GM12865 (cell line): ENCODE measurements around the gene SOX8.

ENCODE experiments used
- DNase-seq: peaks from one replicate; pipeline ENCODE4 v3.0.0; 2010; ENCODE audit warnings: low read depth
- H3K4me3 ChIP-seq: 2 replicates; pipeline ENCODE4 v1.5.1; 2011; ENCODE audit warnings: mild to moderate bottlenecking, low read depth, low read length, control low read depth
- CTCF ChIP-seq: IDR thresholded peaks from 2 replicates; pipeline ENCODE4 v1.5.1; 2011; ENCODE audit warnings: low read length, control low read depth, low read depth, inconsistent platforms; ENCODE audit not compliant: insufficient read depth; ENCODE audit errors: missing control alignments

Gene SOX8

GRCh38 chr16:959232-960040 lies 22.1 kb upstream of the SOX8 start:
- no peak overlapping the region for H3K4me3 ChIP-seq
- no peak for TF ChIP-seq CTCF
- DNase-seq = no peak

GRCh38 chr16:962366-962765 lies 19.2 kb upstream of the SOX8 start:
- H3K4me3 ChIP-seq = no peak overlapping the region
- DNase-seq = no peak
- no peak for TF ChIP-seq CTCF

GRCh38 chr16:962901-963814 lies 18.4 kb upstream of the SOX8 start:
- no peak for DNase-seq
- TF ChIP-seq CTCF = no peak
- no peak overlapping the region for H3K4me3 ChIP-seq

GRCh38 chr16:963913-964312 lies 17.7 kb upstream of the SOX8 start:
- no peak overlapping the region for H3K4me3 ChIP-seq
- no peak for DNase-seq
- TF ChIP-seq CTCF = no peak

GRCh38 chr16:964356-965035 lies 17.1 kb upstream of the SOX8 start:
- no peak for TF ChIP-seq CTCF
- DNase-seq = no peak
- H3K4me3 ChIP-seq = no peak overlapping the region

- no peak overlapping the region for H3K4me3 ChIP-seq
- no peak for TF ChIP-seq CTCF
- no peak for DNase-seq
Observed at GRCh38 chr16:965036-965395, 16.6 kb upstream of the SOX8 start.
